ENCODE measurements around the gene FLNB.

Gene FLNB

DNA sequence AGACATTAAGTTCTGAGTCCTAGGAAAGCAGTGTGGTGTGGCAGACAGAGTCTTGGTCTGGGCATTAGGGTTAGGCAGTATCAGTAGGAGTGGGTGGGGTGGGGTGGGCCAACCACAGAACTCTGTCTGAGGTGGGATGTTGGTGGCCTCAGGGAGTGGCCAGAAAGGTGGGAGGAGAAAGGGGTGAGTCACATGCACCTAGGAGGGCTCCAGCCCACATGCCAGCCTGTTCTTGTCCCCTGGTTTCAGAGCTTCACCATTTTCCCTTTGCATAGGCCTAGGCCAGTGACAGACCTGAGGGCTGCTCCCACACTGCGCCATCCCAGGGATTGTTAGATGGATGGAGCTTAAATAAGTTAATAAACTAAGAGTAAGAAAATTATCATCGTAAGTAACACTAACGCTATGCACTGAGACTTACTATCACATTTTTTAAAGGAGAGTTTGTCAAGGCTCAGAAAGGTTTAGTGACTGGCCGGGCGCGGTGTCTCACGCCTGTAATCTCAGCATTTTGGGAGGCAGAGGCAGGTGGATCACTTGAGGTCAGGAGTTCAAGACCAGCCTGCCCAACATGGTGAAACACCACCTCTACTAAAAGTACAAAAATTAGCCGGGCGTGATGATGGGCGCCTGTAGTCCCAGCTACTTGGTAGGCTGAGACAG, 168.7 kb downstream of the FLNB start:
- no peak overlapping the region for H3K4me3 ChIP-seq (ENCODE audit: low read depth, low read length)
- no peak for TF ChIP-seq CTCF (IDR thresholded peaks at IDR 0.05; ENCODE audit: borderline replicate concordance, insufficient read depth, low read depth, low read length)

GRCh38 chr3:58177747-58178527, 169.7 kb downstream of the FLNB start:
- H3K4me3 ChIP-seq (ENCODE audit: low read depth, low read length), result peak overlapping the region; percentile 22
- peak; percentile 91 for TF ChIP-seq CTCF (IDR thresholded peaks at IDR 0.05; ENCODE audit: borderline replicate concordance, insufficient read depth, low read depth, low read length)

GRCh38 chr3:58178528-58179234, 170.5 kb downstream of the FLNB start:
- H3K4me3 ChIP-seq (ENCODE audit: low read depth, low read length), result no peak overlapping the region
- no peak for TF ChIP-seq CTCF (IDR thresholded peaks at IDR 0.05; ENCODE audit: borderline replicate concordance, insufficient read depth, low read depth, low read length)

DNA sequence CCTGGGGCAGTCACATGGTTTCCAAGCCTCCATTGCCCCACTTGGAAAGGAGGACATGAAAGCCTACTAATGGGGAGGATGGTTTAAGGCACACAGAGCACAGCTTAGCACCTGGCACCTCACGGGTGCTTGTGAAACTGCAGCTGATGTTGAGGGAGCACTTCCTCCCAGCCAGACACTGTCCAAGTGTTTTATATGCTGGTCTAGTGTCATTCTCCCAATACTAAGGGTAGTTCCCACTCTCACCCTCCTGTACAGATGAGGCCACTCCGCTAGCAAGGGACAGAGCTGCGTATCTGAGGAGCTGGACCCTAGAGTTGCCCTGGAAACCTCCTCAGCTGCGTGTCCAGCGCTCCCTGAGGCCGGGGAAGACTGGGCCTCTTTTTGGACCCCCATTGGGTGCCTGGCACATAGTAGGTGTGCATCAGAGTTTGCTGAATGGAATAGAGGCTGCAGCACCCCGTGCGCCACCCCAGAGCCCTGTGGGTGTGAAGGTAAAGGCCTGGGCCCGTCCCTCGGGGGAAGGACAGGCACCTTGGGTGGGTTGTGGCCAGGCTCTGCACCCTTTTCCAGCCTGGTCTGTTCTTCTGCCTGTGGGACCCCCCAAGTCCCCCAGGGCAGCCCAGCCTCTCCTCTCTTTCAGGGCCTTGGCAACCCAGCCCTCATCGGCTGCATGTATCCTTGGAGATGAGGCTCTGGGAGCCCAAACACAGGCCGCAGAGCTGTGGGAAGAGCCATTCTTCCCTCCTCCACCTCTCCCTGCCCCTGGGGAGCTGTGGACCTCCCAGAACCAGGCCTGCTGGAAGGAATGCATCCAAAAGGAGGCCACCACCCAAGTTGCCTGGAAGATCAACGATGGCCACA, 171.2 kb downstream of the FLNB start:
- no peak for TF ChIP-seq CTCF (IDR thresholded peaks at IDR 0.05; ENCODE audit: borderline replicate concordance, insufficient read depth, low read depth, low read length)
- H3K4me3 ChIP-seq (ENCODE audit: low read depth, low read length), result no peak overlapping the region

GRCh38 chr3:58180099-58180880, 172.1 kb downstream of the FLNB start:
- H3K4me3 ChIP-seq (ENCODE audit: low read depth, low read length), result no peak overlapping the region
- no peak for TF ChIP-seq CTCF (IDR thresholded peaks at IDR 0.05; ENCODE audit: borderline replicate concordance, insufficient read depth, low read depth, low read length)

DNA sequence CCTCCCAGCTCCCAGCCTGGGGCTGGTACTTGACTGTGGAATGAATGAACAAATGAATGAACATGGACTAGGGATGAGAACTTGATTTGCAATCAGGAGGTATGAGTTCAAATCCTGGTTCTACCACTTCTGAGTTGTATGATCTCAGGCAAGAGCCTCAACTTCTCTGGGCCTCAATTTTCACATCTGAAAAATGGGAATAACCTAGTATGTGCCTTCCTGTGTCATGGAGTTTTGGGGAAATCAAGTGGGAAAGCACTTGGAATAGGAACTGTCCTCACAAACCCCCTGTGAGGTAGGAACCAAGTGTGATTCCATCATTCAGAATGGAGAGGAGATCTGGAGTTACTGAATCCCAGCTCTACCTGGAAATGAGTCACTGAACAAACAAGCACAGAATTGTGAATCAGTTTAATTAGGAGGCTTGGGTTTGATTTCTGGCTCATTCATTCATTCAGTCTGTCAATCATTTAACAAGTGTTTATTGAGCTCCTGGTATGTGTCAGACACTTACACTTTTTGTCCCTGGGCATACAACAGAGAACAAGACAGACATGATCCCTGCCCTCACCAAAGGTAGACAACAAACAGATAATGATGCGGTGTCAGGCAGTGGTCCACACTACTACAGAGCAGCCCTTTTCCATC, 172.8 kb downstream of the FLNB start:
- no peak for TF ChIP-seq CTCF (IDR thresholded peaks at IDR 0.05; ENCODE audit: borderline replicate concordance, insufficient read depth, low read depth, low read length)
- no peak overlapping the region for H3K4me3 ChIP-seq (ENCODE audit: low read depth, low read length)
